MM.1S (cell line): ENCODE results near the gene IL10RB.

Experiments
- CTCF ChIP-seq: fragments of 300-600 bp; sonication (generic); IDR thresholded peaks from 2 replicates; pipeline ENCODE4 v1.5.1; 2016; ENCODE audit warnings: antibody characterized with exemption, low read length, mixed read lengths
- EZH2 ChIP-seq: fragments of 300-600 bp; sonication (generic); optimal IDR thresholded peaks from 2 replicates; pipeline ENCODE3; 2017; ENCODE audit warnings: low read depth, mild to moderate bottlenecking, antibody characterized with exemption, low read length, mixed read lengths
- EZH2phosphoT487 ChIP-seq: fragments of 300-600 bp; sonication (generic); IDR thresholded peaks from 2 replicates; pipeline ENCODE4 v1.6.1; 2018; ENCODE audit warnings: antibody characterized with exemption, low read length

GRCh38 chr21:33249331-33250002, 16.7 kb upstream of the IL10RB start:
- TF ChIP-seq CTCF (no peak), EZH2 (no peak), EZH2phosphoT487 (no peak)
